GM19468 (cell line): ENCODE measurements around the gene ADH5.
"Not testable (repeated sequence)": the region's sequence is repeated elsewhere in the genome, so short reads cannot be mapped to it uniquely, and the experiment has no call there.

Experiments used
- ATAC-seq: cut with Tn5 transposase; IDR thresholded peaks from one replicate; pipeline ENCODE4 v1.9.1; 2021; ENCODE audit warnings: mild to moderate bottlenecking, moderate library complexity, moderate number of reproducible peaks; ENCODE audit not compliant: unreplicated experiment; ENCODE audit errors: extremely low read depth

The ADH5 gene

DNA sequence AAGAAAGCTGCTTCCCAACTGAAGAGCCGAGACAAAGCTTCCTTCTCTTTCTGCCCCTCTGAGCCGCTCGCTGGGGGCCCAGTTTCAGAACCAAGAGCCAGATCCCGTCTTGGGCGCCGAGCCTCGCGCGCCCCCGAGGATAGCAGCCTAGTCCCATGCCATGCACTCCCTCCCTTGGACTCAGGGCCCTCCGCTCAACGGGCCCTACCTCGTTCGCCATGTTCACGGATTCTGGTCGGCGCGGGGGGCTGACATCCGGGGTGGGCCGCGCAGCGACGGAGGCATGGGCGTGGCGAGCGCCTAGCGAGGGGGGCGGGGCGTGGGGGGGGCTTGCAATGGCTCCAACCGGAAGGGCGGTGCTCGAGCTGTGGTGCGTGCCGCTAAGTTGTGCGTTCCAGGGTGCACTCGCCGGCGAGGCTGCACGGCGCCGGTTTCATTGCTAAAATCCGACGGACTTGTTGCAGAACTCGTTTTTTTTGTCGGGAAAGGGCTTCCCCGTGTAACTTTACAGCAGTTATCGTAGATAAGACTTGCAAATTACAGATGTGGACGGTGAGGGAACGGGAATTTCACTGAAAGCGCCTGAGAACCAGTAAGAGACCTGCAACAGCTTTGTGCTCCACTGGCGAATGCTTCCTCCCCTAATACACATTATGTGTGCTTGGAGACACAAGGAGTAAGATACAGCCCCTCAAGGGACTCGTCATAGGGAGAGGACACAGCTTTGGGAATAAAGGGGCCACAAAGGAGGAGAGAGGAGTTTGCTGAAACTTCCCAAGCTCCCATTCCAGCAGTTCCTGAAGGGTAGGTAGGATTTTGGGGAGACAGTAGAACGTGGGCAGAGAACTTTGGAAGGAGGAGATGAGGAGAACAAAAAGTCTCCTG lies at the start of gene ADH5:
TSS of gene ADH5 (minus strand) at position 308 of the 885 bp plus-strand sequence. CDS start at position 220, 88 bp downstream.
- peak; percentile 85 for ATAC-seq

DNA sequence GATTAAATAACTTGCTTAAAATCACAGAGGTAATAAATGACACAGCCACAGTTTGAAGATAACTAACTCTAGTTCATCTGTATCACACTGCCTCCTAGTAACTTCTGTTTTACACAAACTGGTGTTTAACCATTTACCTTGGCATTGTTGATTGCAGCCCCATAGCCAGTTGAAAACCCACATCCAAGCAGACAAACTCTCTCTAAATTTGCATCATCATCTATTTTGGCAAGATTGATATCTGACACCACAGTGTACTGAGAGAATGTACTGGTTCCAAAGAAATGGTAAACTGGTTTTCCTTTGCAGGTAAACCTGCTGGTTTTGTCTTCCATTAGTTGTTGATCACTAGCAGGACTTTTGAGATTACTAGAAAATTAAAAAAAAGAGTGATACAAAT lies 47.7 kb upstream of the ADH5 start:
- ATAC-seq: no peak

DNA sequence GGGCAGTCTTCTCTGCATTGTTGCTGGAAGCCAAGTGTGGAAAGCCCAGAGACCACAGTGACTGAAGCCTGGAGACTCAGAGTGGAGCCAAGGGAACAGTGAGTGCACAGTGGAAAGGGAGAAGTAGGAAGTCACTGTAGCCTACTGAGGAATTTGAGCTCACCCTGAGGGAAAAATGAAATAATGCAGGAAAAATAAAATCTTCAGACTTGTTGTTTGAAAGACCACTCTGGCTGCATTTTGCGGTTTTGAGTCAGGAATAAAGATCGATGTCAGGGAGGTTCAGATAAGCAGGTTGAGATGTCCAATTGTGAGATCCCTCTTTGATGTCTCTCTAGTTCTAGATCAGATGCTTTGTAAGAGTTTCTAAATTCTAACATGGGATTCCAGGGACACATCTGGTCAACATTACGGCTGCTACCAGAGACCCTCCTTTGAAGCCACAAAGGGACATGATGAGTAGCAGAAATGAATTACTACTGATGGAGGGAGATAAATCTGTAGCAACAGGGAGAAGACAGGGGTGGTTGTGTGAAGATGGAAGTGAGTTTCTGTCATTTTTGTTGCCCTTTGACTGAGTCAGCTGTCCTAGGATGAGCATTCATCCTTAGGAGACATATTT lies 47.1 kb upstream of the ADH5 start:
- ATAC-seq: no peak

DNA sequence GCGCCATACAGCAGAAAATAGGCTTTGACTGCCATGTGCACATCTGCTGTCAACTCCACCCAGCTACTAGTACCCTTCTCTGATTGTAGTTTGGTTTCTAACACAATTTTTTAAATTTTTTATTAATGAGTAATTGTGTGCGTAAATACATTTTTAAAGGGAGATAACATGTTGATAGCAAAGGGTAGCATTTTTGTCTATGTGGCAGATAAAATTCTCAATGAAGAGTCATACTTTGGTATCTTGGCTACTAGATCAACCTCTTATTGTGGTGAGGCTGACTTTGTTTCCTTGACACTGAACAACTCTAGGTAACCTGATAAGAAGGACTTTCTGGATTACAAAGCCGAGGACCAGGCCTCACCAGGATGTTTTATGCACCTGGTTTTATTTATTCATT lies 46.0 kb upstream of the ADH5 start:
- no peak for ATAC-seq

DNA sequence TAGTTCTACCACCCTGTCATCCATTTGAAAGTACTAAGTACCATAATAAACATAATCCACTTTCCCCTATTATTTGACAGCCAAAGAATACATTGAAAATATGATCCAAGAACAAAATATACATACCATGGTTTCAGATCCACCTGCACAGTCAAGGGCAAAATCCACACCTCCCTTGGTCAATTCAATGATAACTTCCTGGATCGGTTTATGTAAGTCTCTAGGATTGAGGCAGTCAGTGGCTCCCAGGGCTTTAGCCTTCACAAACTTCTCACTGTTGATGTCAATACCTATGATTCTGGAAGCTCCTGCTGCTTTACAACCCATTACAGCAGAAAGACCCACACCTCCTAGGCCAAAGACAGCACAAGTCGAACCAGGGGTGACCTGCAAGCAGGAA lies 42.8 kb upstream of the ADH5 start:
- ATAC-seq: no peak

DNA sequence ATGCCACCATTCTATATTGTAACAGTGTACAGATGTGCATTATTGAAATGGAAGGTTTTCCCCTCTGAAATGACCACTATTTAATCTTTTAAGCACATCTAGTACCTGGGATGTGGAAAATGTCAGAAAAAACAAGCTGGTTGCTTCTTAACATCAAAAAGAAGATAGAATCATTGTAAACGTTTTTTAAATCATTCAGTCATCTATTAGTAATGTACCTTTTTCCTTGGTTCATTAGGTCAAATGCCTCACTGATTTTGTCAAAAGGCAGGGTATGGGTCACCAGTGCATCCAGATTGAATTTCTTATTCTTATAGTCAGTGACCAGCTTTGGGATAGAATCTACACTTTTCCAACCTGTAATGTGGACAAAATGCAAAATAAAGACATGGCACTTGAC lies 37.8 kb upstream of the ADH5 start:
- no peak for ATAC-seq

DNA sequence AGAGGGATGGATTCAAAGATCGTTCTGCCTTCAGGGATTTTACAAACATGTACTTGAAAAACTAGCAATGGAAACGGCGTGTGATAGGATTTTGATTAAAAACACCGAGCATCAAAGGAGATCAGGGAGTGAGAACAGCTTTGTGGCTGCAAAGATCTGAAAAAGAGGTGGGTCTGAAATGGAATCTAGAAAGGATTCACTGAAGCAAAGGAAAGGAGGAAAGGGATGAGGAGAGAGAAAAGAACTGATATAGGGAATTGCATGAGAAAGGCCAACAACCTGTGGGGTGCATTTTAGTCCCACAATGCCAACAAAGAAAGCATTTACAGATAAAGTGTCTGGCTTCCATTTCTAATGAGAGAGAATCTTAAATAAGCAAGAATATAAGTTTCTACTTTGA lies 32.4 kb upstream of the ADH5 start:
- no peak for ATAC-seq

DNA sequence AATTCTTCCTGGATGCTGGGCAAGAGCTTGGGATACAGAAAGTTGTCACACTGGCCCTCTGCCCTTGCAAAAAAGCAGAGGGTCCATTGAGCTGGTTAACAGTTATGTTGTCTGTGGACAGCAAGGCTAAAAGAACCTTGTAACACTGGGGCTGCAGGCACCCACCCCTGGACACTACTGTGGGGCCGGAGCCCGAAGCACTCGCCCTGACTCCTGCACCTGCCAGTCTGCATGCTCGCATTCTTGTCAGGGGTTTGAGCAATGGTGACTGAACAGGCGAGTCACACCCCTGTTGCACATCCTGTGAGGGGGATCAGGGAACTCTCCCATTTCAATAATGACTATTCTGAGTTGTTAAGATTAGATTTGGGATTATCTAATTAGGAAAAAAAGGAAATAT lies 31.9 kb upstream of the ADH5 start:
- ATAC-seq: no peak

DNA sequence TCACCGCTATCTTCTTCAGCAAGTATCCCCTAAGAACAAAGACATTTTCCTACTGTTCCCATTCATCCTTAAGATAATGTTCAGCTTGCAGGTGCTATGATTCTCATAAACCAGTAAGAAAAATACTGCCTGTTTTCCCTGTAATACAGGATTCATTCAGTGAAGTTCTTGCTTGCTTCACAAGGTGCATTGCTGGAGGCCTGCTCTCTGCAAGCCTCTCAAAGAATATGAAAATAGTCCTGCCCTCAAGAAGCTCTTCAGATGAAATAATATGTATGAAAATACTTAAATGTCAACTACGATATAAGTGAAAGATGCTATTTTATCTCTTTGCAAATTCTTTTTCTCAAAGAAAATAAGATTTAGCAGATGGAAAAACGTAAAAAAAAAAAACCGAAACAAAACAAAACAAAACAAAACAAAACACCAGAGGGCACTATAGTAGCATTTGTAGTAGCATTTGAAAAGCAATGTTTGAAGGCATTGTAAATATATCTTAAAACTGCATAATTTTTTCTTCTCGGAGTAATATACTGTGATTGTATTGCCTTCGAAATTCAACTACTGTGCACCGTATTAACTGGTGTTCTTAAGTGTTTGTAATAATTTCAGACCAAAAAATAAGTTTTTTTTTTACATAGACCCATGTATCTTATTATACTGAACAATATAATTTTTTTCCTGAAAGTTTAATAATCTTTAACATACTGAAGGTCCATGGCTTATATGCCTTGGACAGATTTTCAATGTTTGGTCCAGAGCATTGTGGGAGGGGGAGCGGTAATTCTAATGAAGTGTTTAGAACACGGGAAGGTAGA lies 29.5 kb upstream of the ADH5 start:
- ATAC-seq: no peak

DNA sequence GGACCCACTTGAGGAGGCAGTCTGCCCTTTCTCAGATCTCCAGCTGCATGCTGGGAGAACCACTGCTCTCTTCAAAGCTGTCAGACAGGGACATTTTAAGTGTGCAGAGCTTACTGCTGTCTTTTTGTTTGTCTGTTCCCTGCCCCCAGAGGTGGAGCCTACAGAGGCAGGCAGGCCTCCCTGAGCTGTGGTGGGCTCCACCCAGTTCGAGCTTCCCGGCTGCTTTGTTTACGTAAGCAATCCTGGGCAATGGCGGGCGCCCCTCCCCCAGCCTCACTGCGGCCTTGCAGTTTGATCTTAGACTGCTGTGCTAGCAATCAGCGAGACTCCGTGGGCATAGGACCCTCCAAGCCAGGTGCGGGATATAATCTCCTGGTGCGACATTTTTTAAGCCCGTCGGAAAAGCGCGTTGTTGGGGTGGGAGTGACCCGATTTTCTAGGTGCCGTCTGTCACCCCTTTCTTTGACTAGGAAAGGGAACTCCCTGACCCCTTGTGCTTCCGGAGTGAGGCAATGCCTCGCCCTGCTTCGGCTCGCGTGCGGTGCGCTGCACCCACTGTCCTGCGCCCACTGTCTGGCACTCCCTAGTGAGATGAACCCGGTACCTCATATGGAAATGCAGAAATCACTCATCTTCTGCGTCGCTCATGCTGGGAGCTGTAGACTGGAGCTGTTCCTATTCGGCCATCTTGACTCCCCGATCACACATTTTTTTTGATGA lies 28.7 kb upstream of the ADH5 start:
- ATAC-seq: not testable (repeated sequence)

DNA sequence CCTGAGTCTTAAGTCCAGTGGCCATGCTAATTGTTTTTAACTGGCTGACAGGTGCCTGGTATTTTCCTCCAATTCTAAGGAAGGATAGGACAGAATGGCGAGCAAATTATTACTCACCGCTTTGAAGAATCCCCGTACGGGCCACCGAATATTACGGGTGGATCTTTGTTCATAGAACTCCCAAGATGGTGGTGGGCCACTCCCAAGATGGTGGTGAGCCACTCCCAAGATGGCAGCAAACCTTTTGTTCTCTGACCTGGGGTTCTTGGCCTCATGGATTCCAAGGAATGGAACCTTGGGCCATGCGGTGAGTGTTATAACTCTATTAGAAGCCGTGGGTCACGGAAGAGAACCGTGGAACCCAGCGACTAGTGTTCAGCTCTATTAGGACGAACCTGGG lies 20.7 kb upstream of the ADH5 start:
- ATAC-seq: not testable (repeated sequence)

DNA sequence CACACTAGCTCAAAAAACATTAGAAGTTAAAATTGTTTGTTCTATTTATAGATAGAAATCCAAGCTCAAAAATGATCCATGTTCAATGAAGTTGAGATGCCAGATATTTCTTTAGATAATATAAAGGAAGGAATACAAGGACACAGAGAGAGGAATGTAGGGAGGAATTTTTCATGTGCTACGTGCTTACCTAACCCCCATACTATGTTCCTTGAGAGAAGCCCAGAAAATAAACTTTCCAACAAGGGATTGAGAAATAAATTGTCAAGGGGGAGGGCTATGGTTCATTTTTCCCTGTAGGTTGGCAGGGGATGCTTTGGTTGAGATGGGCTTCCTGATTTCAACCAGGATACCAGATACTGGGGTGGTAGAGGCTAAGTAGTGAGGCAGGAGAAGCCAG lies 15.6 kb upstream of the ADH5 start:
- ATAC-seq: no peak

DNA sequence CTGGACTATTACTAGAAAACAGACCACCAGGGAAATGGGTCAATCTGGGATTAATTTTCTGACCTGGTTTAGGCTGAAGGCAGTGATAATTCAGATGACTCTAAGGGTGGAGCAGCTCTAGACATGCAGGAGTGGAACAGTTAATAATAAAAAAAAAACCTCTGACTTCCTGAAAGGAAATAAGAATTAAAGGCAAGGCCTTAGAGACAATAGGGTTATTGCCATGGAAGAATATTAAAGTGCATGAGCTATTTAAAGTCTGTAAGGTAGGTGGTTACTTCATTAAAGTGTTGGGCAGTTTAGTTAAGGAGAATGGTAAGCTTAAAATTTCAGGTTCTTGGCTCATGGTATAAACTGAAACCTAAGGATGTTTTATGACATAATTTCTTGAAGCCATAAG lies 14.6 kb upstream of the ADH5 start:
- no peak for ATAC-seq

DNA sequence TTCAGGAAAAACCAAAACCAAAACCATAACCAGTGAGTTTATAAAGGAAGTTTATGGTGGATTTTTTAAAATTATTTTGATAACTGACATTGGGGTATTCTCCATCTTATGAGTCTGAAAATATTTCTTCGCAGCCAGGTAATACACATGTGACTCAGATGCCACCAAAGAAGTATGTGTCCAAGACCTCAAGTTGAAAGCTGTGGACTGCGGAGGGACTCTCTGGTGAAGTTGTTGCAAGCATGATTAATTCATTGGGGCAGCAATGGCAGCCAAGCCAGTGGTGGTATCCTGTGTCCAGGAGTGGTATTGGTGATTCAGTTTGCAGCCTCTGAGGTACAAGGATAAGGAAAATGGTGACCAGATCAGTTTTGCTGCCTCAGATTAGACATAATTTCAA lies 14.0 kb upstream of the ADH5 start:
- no peak for ATAC-seq

DNA sequence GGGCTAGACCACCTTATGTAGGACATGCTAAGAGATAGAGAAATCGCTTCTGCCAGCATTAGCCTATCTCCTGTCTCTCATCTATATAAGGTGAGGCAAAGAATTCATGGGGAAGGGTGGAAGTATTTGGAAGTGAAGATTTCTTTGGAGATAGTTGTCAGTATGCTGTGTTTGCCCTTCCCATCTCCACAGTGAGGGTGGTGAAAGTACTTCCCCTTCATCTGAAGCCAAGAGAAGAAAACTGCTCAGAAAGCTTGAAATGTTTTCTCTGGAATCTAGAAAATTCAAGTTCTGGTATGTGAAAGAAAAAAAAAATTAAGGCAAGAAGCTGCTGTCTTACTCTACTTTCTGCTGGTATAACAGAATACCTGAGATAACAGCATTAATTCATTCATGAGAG lies 12.3 kb upstream of the ADH5 start:
- no peak for ATAC-seq

DNA sequence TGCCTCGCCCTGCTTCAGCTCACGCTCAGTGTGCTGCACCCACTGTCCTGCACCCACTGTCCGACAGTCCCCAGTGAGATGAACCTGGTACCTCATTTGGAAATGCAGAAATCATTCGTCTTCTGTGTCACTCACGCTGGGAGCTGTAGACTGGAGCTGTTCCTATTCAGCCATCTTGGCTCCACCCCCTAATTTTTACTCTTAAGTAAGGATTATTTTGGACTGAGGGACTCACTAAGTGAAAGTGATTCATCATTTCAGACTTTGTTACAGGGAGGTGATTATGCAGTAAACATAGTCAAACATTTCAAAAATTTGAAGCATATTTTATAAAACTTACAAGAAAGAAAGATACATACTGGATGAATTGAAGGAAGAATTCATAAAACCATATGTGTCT lies 11.2 kb upstream of the ADH5 start:
- ATAC-seq: not testable (repeated sequence)

DNA sequence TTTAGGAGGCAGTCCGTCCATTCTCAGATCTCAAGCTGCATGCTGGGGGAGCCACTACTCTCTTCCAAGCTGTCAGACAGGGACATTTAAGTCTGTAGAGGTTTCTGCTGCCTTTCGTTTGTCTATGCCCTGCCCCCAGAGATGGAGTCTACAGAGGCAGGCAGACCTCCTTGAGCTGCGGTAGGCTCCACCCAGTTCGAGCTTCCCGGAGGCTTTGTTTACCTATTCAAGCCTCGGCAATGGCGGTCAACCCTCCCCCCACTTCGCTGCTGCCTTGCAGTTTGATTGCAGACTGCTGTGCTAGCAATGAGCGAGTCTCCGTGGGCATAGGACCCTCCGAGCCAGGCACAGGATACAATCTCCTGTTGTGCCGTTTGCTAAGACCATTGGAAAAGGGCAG lies 10.7 kb upstream of the ADH5 start:
- ATAC-seq: no peak

DNA sequence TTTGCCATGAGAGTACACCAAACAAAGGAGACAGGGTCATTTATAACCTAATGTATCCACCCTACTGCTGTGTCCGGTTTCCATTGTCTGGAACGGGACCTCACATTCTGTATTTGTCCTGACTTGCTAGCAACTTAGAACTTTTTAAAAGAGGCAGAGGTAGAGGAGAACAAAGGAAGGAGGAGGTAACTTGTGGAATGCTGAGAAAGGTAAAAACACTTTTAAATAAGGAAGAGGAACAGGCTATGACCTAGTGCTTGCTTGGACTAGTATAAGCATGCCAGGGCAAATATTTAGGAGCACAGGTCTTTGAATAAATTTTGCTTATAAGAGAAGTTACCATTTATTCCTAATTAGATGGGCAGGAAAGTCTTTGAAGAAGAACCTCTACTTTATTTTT lies 3.3 kb upstream of the ADH5 start:
- ATAC-seq: not testable (repeated sequence)

DNA sequence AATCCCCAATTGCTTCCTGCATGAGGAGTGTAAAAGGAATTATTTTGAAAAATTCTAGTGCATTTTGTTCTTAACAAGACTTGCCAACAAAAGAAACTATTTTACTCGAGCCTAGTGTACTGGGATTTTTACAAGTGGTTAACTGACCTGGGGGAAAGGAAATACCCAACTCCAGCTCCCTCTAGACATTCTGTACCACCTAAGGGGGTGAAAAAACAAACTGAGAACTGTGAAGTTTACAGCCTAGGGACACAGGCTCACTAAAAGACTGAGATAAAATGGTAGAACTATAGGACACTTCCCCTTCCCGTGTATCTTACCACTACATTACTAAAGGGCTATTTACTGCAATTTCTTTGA lies 2.6 kb upstream of the ADH5 start:
- no peak for ATAC-seq

DNA sequence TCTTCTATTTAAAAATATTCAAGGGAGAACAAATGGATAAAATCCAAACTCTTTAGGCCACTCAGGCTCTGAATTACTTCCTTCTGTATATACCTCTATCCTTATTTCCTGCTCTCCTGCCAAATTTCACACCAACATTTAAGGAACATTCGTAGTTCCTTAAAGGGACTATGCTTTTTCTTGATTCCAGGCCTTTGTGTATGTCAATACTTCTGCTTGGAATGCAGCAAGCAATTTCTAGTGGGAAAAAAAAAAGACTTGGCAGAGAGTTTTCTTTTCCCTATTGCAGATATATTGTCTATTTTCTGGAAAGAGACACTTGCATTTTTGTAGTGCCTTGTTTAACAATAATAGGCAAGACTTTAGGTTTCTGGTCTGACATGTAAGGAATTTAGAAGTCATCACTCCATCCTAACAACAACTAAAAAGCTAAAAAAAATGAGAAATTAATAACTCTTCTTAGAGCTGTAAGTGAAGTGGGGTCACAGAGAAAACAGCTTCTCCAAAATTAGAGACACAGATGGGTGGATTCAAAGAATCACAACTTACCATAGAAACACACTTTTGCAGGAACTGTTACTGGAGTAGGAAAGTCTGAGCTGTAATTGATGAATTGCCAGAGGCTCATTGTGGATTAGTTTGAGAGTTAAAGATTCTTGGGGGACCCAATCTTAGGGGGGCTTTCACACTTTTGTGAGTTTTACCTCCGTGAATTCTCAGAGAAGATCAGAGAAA lies 2.1 kb upstream of the ADH5 start:
- no peak for ATAC-seq
